Gastrocnemius medialis (tissue), 4 donors: ENCODE results near the gene C10orf90. TPM values are rescaled to one million over a fixed set of nuclear protein-coding genes. Genes with fewer than 3 reads are reported as not detected.

Experiments used
- ATAC-seq, 2 donors: fragments of 150-250 bp; one replicate each; pipeline ENCODE4 v1.9.1; 2016
- DNase-seq, 2 donors: peaks; one replicate each; pipeline ENCODE4 v3.0.0-alpha.2; 2019
- H3K27ac ChIP-seq, 4 donors: fragments of 200-600 bp; sonication (generic); 1 replicate in 1 of 4; 2 replicates in 3 of 4; pipeline ENCODE4 v1.5.1; 2016 to 2018; ENCODE audit warnings: mild to moderate bottlenecking in 2 of 4, moderate library complexity in 1 of 4
- H3K27me3 ChIP-seq, 3 donors: fragments of 200-600 bp; sonication (generic) in 2 of 3; 1 replicate in 1 of 3; 2 replicates in 2 of 3; pipeline versions ENCODE4 v1.5.1 to v1.6.0; 2016 to 2019; ENCODE audit warnings: mild to moderate bottlenecking in 1 of 3, moderate library complexity in 1 of 3
- H3K36me3 ChIP-seq, 2 donors: fragments of 200-600 bp; sonication (generic) in 1 of 2; one replicate each; pipeline ENCODE4 v1.5.1; 2017 to 2018
- H3K4me1 ChIP-seq, 2 donors: fragments of 200-600 bp; sonication (generic) in 1 of 2; one replicate each; pipeline ENCODE4 v1.5.1; 2016 to 2017; ENCODE audit warnings: mild to moderate bottlenecking in 2 of 2
- H3K4me3 ChIP-seq, 4 donors: fragments of 200-600 bp; sonication (generic) in 3 of 4; 1 replicate in 1 of 4; 2 replicates in 3 of 4; pipeline ENCODE4 v1.5.1; 2016 to 2019; ENCODE audit warnings: mild to moderate bottlenecking in 2 of 4
- H3K9me3 ChIP-seq, 3 donors: fragments of 200-600 bp; sonication (generic) in 2 of 3; 1 replicate in 1 of 3; 2 replicates in 2 of 3; pipeline ENCODE4 v1.5.1; 2016 to 2019
- POLR2A ChIP-seq, 2 donors: fragments of 450-650 bp; IDR thresholded peaks; one replicate each; pipeline ENCODE4 v1.6.1; 2017; ENCODE audit warnings: antibody characterized with exemption in 2 of 2, mild to moderate bottlenecking in 2 of 2, moderate library complexity in 2 of 2
- in situ Hi-C, 4 donors: fragments of 200-750 bp; cut with MboI; loops; one replicate each; pipeline versions ENCODE4 v1.15.0 to v1.8.0; 2017; ENCODE audit warnings: low sequenced_read_pairs in 4 of 4
- intact Hi-C: fragments of 100-400 bp; cut with DNase I; formaldehyde crosslinking; loops from one replicate; pipeline ENCODE4 v1.15.1; 2023; ENCODE audit warnings: low total_unique reads
- total RNA-seq, 4 donors: library from RNA; depleted of rRNA; stranded (reverse); fragments of >200 nt; gene quantifications; one replicate each; pipeline versions ENCODE4 v1.1.0 to v1.2.3, GENCODE V29; 2016
- TF ChIP-seq, protein P1 (sequence below), 5 experiments: fragments of 450-650 bp in 3 of 5; fragments of 200-600 bp in 2 of 5; sonication (generic) in 2 of 5; IDR thresholded peaks in 4 of 5; conservative IDR thresholded peaks in 1 of 5; 1 replicate in 4 of 5; 2 replicates in 1 of 5; pipeline ENCODE4 v1.5.1; 2016 to 2019; ENCODE audit warnings: antibody characterized with exemption in 5 of 5, mild to moderate bottlenecking in 3 of 5, moderate library complexity in 3 of 5

Gene C10orf90
- total RNA-seq, 4 donors from 2014 or later: not detected

DNA sequence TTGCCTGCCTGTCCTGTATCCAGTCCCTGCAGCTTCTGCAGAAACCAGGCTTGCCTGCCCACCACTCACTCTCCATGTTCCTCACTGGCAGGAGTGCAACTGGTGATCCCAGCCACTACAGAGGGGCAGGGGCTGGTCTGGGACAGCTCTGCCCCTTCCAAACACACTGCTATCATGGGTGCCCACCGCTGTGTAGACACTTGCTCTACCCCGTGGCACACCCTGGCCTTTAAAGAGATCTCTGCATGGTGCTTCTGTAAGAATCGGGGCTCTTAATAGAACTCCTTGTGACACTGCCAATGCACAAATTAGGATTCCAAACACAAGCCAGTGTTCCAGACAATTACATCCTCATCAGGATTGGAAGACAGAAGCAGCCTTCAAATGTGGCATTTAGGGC is 41.7 kb downstream of the C10orf90 start:
- Histone ChIP-seq H3K27ac (no peak overlapping the region), H3K4me1 (no peaks in the 10 kb centered on the region), H3K4me3 (no peak overlapping the region), H3K9me3 (no peaks in the 10 kb centered on the region), H3K27me3 (no peaks in the 10 kb centered on the region), H3K36me3 (no peaks in the 10 kb centered on the region)
- ATAC-seq (no peak), DNase-seq (no peak)
- in situ Hi-C loops (no loop called here), intact Hi-C loops (no loop called here)
- TF ChIP-seq POLR2A (IDR thresholded peaks at IDR 0.05): no peak
- TF ChIP-seq, protein P1, sequence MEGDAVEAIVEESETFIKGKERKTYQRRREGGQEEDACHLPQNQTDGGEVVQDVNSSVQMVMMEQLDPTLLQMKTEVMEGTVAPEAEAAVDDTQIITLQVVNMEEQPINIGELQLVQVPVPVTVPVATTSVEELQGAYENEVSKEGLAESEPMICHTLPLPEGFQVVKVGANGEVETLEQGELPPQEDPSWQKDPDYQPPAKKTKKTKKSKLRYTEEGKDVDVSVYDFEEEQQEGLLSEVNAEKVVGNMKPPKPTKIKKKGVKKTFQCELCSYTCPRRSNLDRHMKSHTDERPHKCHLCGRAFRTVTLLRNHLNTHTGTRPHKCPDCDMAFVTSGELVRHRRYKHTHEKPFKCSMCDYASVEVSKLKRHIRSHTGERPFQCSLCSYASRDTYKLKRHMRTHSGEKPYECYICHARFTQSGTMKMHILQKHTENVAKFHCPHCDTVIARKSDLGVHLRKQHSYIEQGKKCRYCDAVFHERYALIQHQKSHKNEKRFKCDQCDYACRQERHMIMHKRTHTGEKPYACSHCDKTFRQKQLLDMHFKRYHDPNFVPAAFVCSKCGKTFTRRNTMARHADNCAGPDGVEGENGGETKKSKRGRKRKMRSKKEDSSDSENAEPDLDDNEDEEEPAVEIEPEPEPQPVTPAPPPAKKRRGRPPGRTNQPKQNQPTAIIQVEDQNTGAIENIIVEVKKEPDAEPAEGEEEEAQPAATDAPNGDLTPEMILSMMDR (IDR thresholded peaks at IDR 0.05 in 4 of 5, conservative IDR thresholded peaks at IDR 0.05 in 1 of 5): no peak

- DNase-seq: no peak
- H3K9me3 ChIP-seq: no peaks in the 10 kb centered on the region
- intact Hi-C loops: no loop called here
- no peak for TF ChIP-seq POLR2A (IDR thresholded peaks at IDR 0.05)
- TF ChIP-seq, protein P1 (IDR thresholded peaks at IDR 0.05 in 4 of 5, conservative IDR thresholded peaks at IDR 0.05 in 1 of 5): no peak
- H3K4me3 ChIP-seq: no peak overlapping the region
- no peaks in the 10 kb centered on the region for H3K27me3 ChIP-seq
- no peak overlapping the region for H3K27ac ChIP-seq
- in situ Hi-C loops: no loop called here
- no peak for ATAC-seq
- H3K36me3 ChIP-seq: no peaks in the 10 kb centered on the region
- H3K4me1 ChIP-seq: peaks cover 4 to 8% of the 10 kb centered on the region in 2 donors
These were observed 48.6 kb downstream of the C10orf90 start for GRCh38 chr10:126621846-126622245.

- Histone ChIP-seq H3K4me1 (peaks cover 4 to 14% of the 10 kb centered on the region in 2 donors), H3K9me3 (no peaks in the 10 kb centered on the region), H3K4me3 (no peak overlapping the region), H3K27ac (no peak overlapping the region), H3K27me3 (no peaks in the 10 kb centered on the region), H3K36me3 (no peaks in the 10 kb centered on the region)
- no peak for TF ChIP-seq POLR2A (IDR thresholded peaks at IDR 0.05)
- DNase-seq (no peak), ATAC-seq (no peak)
- intact Hi-C loops: no loop called here
- in situ Hi-C loops: no loop called here
These were observed 52.0 kb downstream of the C10orf90 start for GRCh38 chr10:126618466-126618865.

- no peak overlapping the region for H3K4me3 ChIP-seq
- H3K27me3 ChIP-seq: no peaks in the 10 kb centered on the region
- peaks cover 4 to 14% of the 10 kb centered on the region in 2 donors for H3K4me1 ChIP-seq
- DNase-seq (no peak), ATAC-seq (no peak)
- in situ Hi-C loops: no loop called here
- no peaks in the 10 kb centered on the region for H3K36me3 ChIP-seq
- intact Hi-C loops: no loop called here
- TF ChIP-seq POLR2A (IDR thresholded peaks at IDR 0.05): no peak
- TF ChIP-seq, protein P1 (IDR thresholded peaks at IDR 0.05 in 4 of 5, conservative IDR thresholded peaks at IDR 0.05 in 1 of 5): no peak
- H3K27ac ChIP-seq: no peak overlapping the region
- H3K9me3 ChIP-seq: no peaks in the 10 kb centered on the region
These were observed 52.8 kb downstream of the C10orf90 start for GRCh38 chr10:126617733-126618132.

DNA sequence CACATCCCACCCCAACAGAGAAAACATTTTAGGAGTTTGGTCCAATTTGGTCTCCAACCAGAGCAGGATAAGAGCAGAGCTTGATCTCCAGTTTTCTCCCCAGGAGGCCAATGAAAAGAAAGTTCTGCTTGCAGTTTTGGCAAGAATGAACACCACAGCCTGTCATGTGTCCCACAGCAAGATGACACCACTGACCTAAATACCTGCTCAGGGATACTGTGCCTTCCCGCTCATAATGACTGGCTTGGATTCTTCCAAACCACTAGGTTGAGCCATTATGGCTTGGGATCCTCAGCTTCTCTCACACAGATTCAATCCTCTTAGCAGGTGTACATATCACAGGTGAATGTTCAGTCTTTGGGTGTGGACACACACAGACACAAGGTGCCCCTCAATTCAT is 53.3 kb downstream of the C10orf90 start:
- no peak overlapping the region for H3K4me3 ChIP-seq
- no peaks in the 10 kb centered on the region for H3K27me3 ChIP-seq
- H3K36me3 ChIP-seq: no peaks in the 10 kb centered on the region
- H3K9me3 ChIP-seq: no peaks in the 10 kb centered on the region
- TF ChIP-seq POLR2A (IDR thresholded peaks at IDR 0.05): no peak
- TF ChIP-seq, protein P1 (IDR thresholded peaks at IDR 0.05 in 4 of 5, conservative IDR thresholded peaks at IDR 0.05 in 1 of 5): no peak
- in situ Hi-C loops (no loop called here), intact Hi-C loops (no loop called here)
- peaks cover 4 to 14% of the 10 kb centered on the region in 2 donors for H3K4me1 ChIP-seq
- ATAC-seq (peak; percentile 68 to 83), DNase-seq (no peak)
- no peak overlapping the region for H3K27ac ChIP-seq
